B cell (primary cell): ENCODE results near the gene OVCH2. TPM values are rescaled to one million over a fixed set of nuclear protein-coding genes. Genes with fewer than 3 reads are reported as not detected.
"Not testable (repeated sequence)": the region's sequence is repeated elsewhere in the genome, so short reads cannot be mapped to it uniquely, and the experiment has no call there.

Source experiments
- ATAC-seq: fragments of 200-7000 bp; cut with Tn5 transposase; one replicate; pipeline ENCODE4 v1.10.0; 2021; ENCODE audit warnings: low read depth, mild to moderate bottlenecking, moderate number of reproducible peaks, moderate library complexity
- CTCF ChIA-PET: fragments of 350-600 bp; sonication (Branson Sonifier 250); formaldehyde crosslinking; loops from one replicate; lab custom pipeline; 2021; ENCODE audit warnings: antibody characterized with exemption, inconsistent platforms; lab: Charles Lee
- POLR2A ChIA-PET: fragments of 350-600 bp; sonication (Branson Sonifier 250); formaldehyde crosslinking; loops from one replicate; lab custom pipeline; 2021; ENCODE audit warnings: antibody characterized with exemption; lab: Charles Lee
- DNase-seq: peaks from one replicate; pipeline ENCODE4 v3.0.0; 2013
- H2AFZ ChIP-seq: 2 replicates; pipeline ENCODE4 v1.6.1; 2012; ENCODE audit warnings: mild to moderate bottlenecking, low read depth, low read length; ENCODE audit not compliant: insufficient read depth, poor library complexity, severe bottlenecking
- H3K27ac ChIP-seq, 2 donors: 1 replicate in 1 of 2; 2 replicates in 1 of 2; pipeline ENCODE4 v1.5.1; 2012 to 2013; ENCODE audit warnings: low read length in 2 of 2, mild to moderate bottlenecking in 2 of 2, moderate library complexity in 1 of 2
- H3K27me3 ChIP-seq, 4 experiments: fragments of 200-600 bp in 1 of 4; sonication (generic) in 1 of 4; replicated peaks in 1 of 4; 1 replicate in 2 of 4; 2 replicates in 2 of 4; pipeline versions ENCODE4 v1.6.1 to v1.7.0; 2013 to 2016; ENCODE audit warnings: low read length in 3 of 4, mild to moderate bottlenecking in 2 of 4, mixed read lengths in 1 of 4, moderate library complexity in 1 of 4; ENCODE audit not compliant: insufficient read depth in 4 of 4, control insufficient read depth in 3 of 4; ENCODE audit errors: control extremely low read depth in 1 of 4
- H3K36me3 ChIP-seq, 2 experiments: replicated peaks in 1 of 2; 1 replicate in 1 of 2; 2 replicates in 1 of 2; pipeline versions ENCODE4 v1.6.1 to v1.7.1; 2013; ENCODE audit warnings: low read length in 1 of 2; ENCODE audit not compliant: insufficient read depth in 2 of 2, control insufficient read depth in 1 of 2; ENCODE audit errors: control extremely low read depth in 1 of 2, extremely low read depth in 1 of 2
- H3K4me1 ChIP-seq, 2 donors: fragments of 200-600 bp in 1 of 2; sonication (generic) in 1 of 2; 1 replicate in 1 of 2; 2 replicates in 1 of 2; pipeline versions ENCODE4 v1.5.1 to v1.6.1; 2013 to 2017; ENCODE audit warnings: low read length in 2 of 2; ENCODE audit not compliant: control insufficient read depth in 2 of 2, insufficient read depth in 2 of 2
- H3K4me2 ChIP-seq: replicated peaks from 2 replicates; pipeline ENCODE3; 2012; ENCODE audit warnings: mild to moderate bottlenecking, low read depth, low read length; ENCODE audit not compliant: poor library complexity, severe bottlenecking
- H3K4me3 ChIP-seq, 5 experiments: fragments of 200-600 bp in 1 of 5; sonication (generic) in 1 of 5; 1 replicate in 3 of 5; 2 replicates in 2 of 5; pipeline versions ENCODE4 v1.5.1 to v1.7.0; 2011 to 2016; ENCODE audit warnings: low read length in 4 of 5, mild to moderate bottlenecking in 4 of 5, low read depth in 2 of 5, control low read depth in 1 of 5, moderate library complexity in 1 of 5; ENCODE audit not compliant: insufficient read depth in 1 of 5; ENCODE audit errors: control extremely low read depth in 1 of 5, extremely low read depth in 1 of 5
- H3K79me2 ChIP-seq: fragments of 200-600 bp; sonication (generic); one replicate; pipeline ENCODE4 v1.6.0; 2016; ENCODE audit warnings: low read length; ENCODE audit not compliant: control insufficient read depth, insufficient read depth
- H3K9ac ChIP-seq: fragments of 200-600 bp; sonication (generic); 2 replicates; pipeline ENCODE4 v1.6.1; 2017; ENCODE audit warnings: mild to moderate bottlenecking, low read length, moderate library complexity
- H3K9me3 ChIP-seq, 3 donors: one replicate each; pipeline versions ENCODE4 v1.6.1 to v1.7.1; 2013; ENCODE audit warnings: low read length in 2 of 3; ENCODE audit not compliant: control insufficient read depth in 2 of 3, insufficient read depth in 1 of 3; ENCODE audit errors: control extremely low read depth in 1 of 3
- H4K20me1 ChIP-seq: 2 replicates; pipeline ENCODE4 v1.6.0; 2012; ENCODE audit warnings: mild to moderate bottlenecking, low read length; ENCODE audit not compliant: insufficient read depth, control insufficient read depth, poor library complexity, severe bottlenecking
- H3K27ac Mint-ChIP-seq: one replicate; pipeline ENCODE4 v1.8.0; 2021; ENCODE audit warnings: mixed read lengths
- H3K27me3 Mint-ChIP-seq: one replicate; pipeline ENCODE4 v1.8.0; 2021; ENCODE audit warnings: mixed read lengths
- H3K4me1 Mint-ChIP-seq: one replicate; pipeline ENCODE4 v1.8.0; 2021; ENCODE audit warnings: mixed read lengths
- H3K4me3 Mint-ChIP-seq: one replicate; pipeline ENCODE4 v1.8.0; 2021; ENCODE audit warnings: mixed read lengths
- H3K9me3 Mint-ChIP-seq: one replicate; pipeline ENCODE4 v1.8.0; 2022; ENCODE audit warnings: mixed read lengths; ENCODE audit not compliant: insufficient read depth
- EZH2 ChIP-seq: IDR thresholded peaks from 2 replicates; pipeline ENCODE4 v1.6.1; 2012; ENCODE audit warnings: borderline replicate concordance, low read depth, mild to moderate bottlenecking, moderate library complexity, low read length; ENCODE audit not compliant: insufficient read depth, poor library complexity, severe bottlenecking
- WGBS: methylation state at CpG from one replicate; pipeline ENCODE4 v1.1.5; 2013; ENCODE audit warnings: missing lambda C conversion rate; ENCODE audit not compliant: insufficient coverage; 5-methylcytosine and 5-hydroxymethylcytosine counted together
- intact Hi-C: fragments of 100-400 bp; cut with micrococcal nuclease; formaldehyde crosslinking; loops from one replicate; pipeline ENCODE4 v1.10.0; 2022
- polyA minus RNA-seq: library from RNA; depleted of rRNA, polyadenylated mRNA; stranded (reverse); fragments of >200 nt; gene quantifications from 2 replicates; pipeline ENCODE4 v1.2.3, GENCODE V29; 2012
- polyA plus RNA-seq: library from polyadenylated mRNA; depleted of rRNA; stranded (reverse); fragments of >200 nt; gene quantifications from 2 replicates; pipeline ENCODE4 v1.2.3, GENCODE V29; 2012
- total RNA-seq, 2 donors: library from RNA; stranded (reverse); fragments of 120-200 nt in 1 of 2; gene quantifications; 1 replicate in 1 of 2; 2 replicates in 1 of 2; pipeline versions ENCODE4 v1.2.3 to v1.2.4, GENCODE V29; 2013 to 2022
- TF ChIP-seq, protein P1 (sequence below): fragments of 200-600 bp; IDR thresholded peaks from one replicate; pipeline ENCODE4 v1.8.0; 2022; ENCODE audit warnings: antibody characterized with exemption, mild to moderate bottlenecking

OVCH2 gene, protein sequence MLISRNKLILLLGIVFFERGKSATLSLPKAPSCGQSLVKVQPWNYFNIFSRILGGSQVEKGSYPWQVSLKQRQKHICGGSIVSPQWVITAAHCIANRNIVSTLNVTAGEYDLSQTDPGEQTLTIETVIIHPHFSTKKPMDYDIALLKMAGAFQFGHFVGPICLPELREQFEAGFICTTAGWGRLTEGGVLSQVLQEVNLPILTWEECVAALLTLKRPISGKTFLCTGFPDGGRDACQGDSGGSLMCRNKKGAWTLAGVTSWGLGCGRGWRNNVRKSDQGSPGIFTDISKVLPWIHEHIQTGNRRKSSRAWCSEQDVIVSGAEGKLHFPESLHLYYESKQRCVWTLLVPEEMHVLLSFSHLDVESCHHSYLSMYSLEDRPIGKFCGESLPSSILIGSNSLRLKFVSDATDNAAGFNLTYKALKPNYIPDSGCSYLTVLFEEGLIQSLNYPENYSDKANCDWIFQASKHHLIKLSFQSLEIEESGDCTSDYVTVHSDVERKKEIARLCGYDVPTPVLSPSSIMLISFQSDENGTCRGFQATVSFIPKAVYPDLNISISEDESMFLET
- total RNA-seq = not detected in 2 replicates
- total RNA-seq (2013) = not detected
- not detected in 2 replicates for polyA plus RNA-seq
- polyA minus RNA-seq = not detected in 2 replicates

DNA sequence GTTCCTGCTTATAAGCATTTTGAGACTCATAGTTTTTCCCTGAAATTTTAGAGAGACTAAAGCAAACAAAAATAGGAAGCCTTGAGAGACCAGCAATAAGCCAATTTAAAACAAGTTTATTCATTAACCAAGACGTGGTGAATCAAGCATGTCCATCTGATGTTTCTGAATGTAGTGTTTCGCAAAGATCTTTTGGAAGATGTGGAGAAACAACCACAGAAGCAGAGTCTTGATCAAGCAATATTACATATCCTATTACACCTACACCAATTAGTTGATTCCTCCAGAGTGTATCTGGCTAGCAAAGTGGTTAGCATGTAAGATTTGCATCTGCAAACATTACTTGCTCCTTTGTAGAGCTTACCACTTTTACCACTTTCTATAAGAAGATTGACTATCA is at the start of gene OVCH2:
TSS of gene OVCH2 (minus strand) at position 101 of the 400 bp plus-strand sequence. CDS start at position 18, 83 bp downstream.
- H3K27ac ChIP-seq = no peak within 1 kb of the TSS
- no peaks in the 10 kb centered on the region for H3K9me3 ChIP-seq
- no CpG with 5 or more reads among the region's 2 CpGs for WGBS
- ATAC-seq = no peak
- H4K20me1 ChIP-seq = no peaks in the 10 kb centered on the region
- no peak within 1 kb of the TSS for H2AFZ ChIP-seq
- no peak within 1 kb of the TSS for H3K9ac ChIP-seq
- no peaks in the 10 kb centered on the region for H3K79me2 ChIP-seq
- no peak within 1 kb of the TSS for H3K4me2 ChIP-seq
- intact Hi-C loops = no loop called here
- Mint-ChIP-seq H3K27me3 (peaks cover 58% of the 10 kb centered on the region), H3K27ac (no peak within 1 kb of the TSS), H3K4me3 (no peak within 1 kb of the TSS), H3K9me3 (peaks cover 3% of the 10 kb centered on the region), H3K4me1 (no peaks in the 10 kb centered on the region)
- ChIA-PET POLR2A (no interaction called here), CTCF (interaction anchor here (0.6 to 1.9 kb wide), 2 partner anchors 8 to 12 kb away, joined by 4 read pairs; no protein-coding TSS in a partner anchor)
- no peak within 1 kb of the TSS for H3K4me3 ChIP-seq
- peaks cover 0 to 10% (median 6%) of the 10 kb centered on the region in 4 experiments for H3K27me3 ChIP-seq
- no peak for TF ChIP-seq EZH2
- TF ChIP-seq, protein P1, sequence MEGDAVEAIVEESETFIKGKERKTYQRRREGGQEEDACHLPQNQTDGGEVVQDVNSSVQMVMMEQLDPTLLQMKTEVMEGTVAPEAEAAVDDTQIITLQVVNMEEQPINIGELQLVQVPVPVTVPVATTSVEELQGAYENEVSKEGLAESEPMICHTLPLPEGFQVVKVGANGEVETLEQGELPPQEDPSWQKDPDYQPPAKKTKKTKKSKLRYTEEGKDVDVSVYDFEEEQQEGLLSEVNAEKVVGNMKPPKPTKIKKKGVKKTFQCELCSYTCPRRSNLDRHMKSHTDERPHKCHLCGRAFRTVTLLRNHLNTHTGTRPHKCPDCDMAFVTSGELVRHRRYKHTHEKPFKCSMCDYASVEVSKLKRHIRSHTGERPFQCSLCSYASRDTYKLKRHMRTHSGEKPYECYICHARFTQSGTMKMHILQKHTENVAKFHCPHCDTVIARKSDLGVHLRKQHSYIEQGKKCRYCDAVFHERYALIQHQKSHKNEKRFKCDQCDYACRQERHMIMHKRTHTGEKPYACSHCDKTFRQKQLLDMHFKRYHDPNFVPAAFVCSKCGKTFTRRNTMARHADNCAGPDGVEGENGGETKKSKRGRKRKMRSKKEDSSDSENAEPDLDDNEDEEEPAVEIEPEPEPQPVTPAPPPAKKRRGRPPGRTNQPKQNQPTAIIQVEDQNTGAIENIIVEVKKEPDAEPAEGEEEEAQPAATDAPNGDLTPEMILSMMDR = no peak
- DNase-seq = no peak
- no peaks in the 10 kb centered on the region for H3K4me1 ChIP-seq
- H3K36me3 ChIP-seq = no peaks in the 10 kb centered on the region

DNA sequence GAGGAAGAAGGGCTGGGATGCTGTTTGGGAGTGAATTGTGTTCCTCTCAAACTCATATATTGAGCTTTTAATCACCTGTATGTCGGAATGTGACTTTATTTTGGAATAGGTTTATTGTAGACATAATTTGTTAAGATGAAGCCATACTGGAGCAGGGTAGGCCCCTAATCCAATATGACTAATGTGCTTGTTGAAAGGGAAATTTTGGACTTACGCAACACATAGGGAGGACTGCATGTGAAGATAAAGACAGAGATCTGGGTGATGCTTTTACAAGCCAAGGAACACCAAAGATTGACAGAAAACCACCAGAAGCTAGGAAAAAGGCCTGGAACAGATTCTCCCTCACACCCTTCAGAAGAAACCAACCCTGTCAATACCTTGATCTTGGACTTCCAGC is 43.2 kb upstream of the OVCH2 start:
- no peaks in the 10 kb centered on the region for H3K79me2 ChIP-seq
- H3K9ac ChIP-seq = no peak overlapping the region
- H2AFZ ChIP-seq = no peak overlapping the region
- H3K4me2 ChIP-seq = no peak overlapping the region
- DNase-seq (no peak), ATAC-seq (no peak)
- H3K9me3 Mint-ChIP-seq = no peaks in the 10 kb centered on the region
- H3K4me1 Mint-ChIP-seq = no peaks in the 10 kb centered on the region
- H3K27ac Mint-ChIP-seq = no peak overlapping the region
- no peaks in the 10 kb centered on the region for H4K20me1 ChIP-seq
- no peaks in the 10 kb centered on the region for H3K9me3 ChIP-seq
- H3K27ac ChIP-seq = no peak overlapping the region
- no peaks in the 10 kb centered on the region for H3K36me3 ChIP-seq
- CTCF ChIA-PET = no interaction called here
- H3K4me3 Mint-ChIP-seq = no peak overlapping the region
- WGBS = no CpG with 5 or more reads among the region's 2 CpGs
- no peaks in the 10 kb centered on the region for H3K27me3 ChIP-seq
- intact Hi-C loops = no loop called here
- no peak overlapping the region for H3K4me3 ChIP-seq
- TF ChIP-seq, protein P1 = no peak
- no peak for TF ChIP-seq EZH2
- POLR2A ChIA-PET = no interaction called here
- H3K27me3 Mint-ChIP-seq = no peaks in the 10 kb centered on the region
- no peaks in the 10 kb centered on the region for H3K4me1 ChIP-seq

DNA sequence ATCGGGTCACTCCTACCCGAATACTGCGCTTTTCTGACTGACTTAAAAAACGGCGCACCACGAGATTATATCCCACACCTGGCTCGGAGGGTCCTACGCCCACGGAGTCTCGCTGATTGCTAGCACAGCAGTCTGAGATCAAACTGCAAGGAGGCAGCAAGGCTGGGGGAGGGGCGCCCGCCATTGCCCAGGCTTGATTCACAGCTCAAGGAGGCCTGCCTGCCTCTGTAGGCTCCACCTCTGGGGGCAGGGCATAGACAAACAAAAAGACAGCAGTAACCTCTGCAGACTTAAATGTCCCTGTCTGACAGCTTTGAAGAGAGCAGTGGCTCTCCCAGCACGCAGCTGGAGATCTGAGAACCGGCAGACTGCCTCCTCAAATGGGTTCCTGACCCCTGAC is 28.5 kb upstream of the OVCH2 start:
- H3K36me3 ChIP-seq, H3K4me3 Mint-ChIP-seq, H3K79me2 ChIP-seq, ATAC-seq, H3K27me3 ChIP-seq, H3K4me1 ChIP-seq, H3K9me3 Mint-ChIP-seq, DNase-seq, H4K20me1 ChIP-seq, POLR2A ChIA-PET, H2AFZ ChIP-seq, H3K4me2 ChIP-seq, H3K9me3 ChIP-seq, H3K4me1 Mint-ChIP-seq, CTCF ChIA-PET, H3K27ac ChIP-seq, H3K27ac Mint-ChIP-seq, intact Hi-C loops, H3K4me3 ChIP-seq, H3K9ac ChIP-seq: not testable (repeated sequence)
- WGBS = 91% methylated on average over 4 of the region's 14 CpGs
- H3K27me3 Mint-ChIP-seq = peaks cover 27% of the 10 kb centered on the region
